ENCODE measurements around the gene GID4. TPM values are rescaled to one million over a fixed set of nuclear protein-coding genes. Genes with fewer than 3 reads are reported as not detected.

GID4 gene
- total and polyA plus RNA-seq, 2 of the 13 experiments (the other 11 are each of a cell fraction or from before 2014, with no cell fraction given) = 4.3 to 6.1 TPM

GRCh38 chr17:18031955-18032354, 7.3 kb upstream of the GID4 start:
- H3K9ac ChIP-seq (ENCODE audit: insufficient read depth, low read depth, low read length) = no peak overlapping the region
- H3K79me2 ChIP-seq (ENCODE audit: insufficient read depth, low read length) = peaks cover 4% of the 10 kb centered on the region
- H3K36me3 ChIP-seq (replicated peaks in 1 of 2; ENCODE audit: control insufficient read depth in 1 of 2, insufficient read depth in 2 of 2, low read length in 2 of 2) = peaks cover 4 to 11% of the 10 kb centered on the region in 2 experiments; a peak in 2 of 5 replicates
- no peak overlapping the region for H2AFZ ChIP-seq (ENCODE audit: low read length)
- no peak for TF ChIP-seq TP53 (CRISPR knock-in tag; conservative IDR thresholded peaks at IDR 0.05)
- TF ChIP-seq REPIN1 (CRISPR knock-in tag; IDR thresholded peaks at IDR 0.05; ENCODE audit: borderline replicate concordance, low read depth) = no peak
- TF ChIP-seq STAT6 (CRISPR knock-in tag; IDR thresholded peaks at IDR 0.05; ENCODE audit: borderline replicate concordance) = no peak
- TF ChIP-seq BRD4 (CRISPR knock-in tag; IDR thresholded peaks at IDR 0.05) = no peak
- TF ChIP-seq ZNF564 (CRISPR knock-in tag; IDR thresholded peaks at IDR 0.05) = no peak
- TF ChIP-seq EHMT2 (IDR thresholded peaks at IDR 0.05; ENCODE audit: borderline replicate concordance, low read depth, low read length) = no peak
- no peak for TF ChIP-seq ZNF281 (CRISPR knock-in tag; IDR thresholded peaks at IDR 0.05; ENCODE audit: borderline replicate concordance)
- no peak for TF ChIP-seq ZSCAN25 (CRISPR knock-in tag; IDR thresholded peaks at IDR 0.05)
- TF ChIP-seq ZNF343 (CRISPR knock-in tag; IDR thresholded peaks at IDR 0.05) = no peak
- TF ChIP-seq GPN1 (CRISPR knock-in tag; IDR thresholded peaks at IDR 0.05; ENCODE audit: borderline replicate concordance) = no peak
- no peak for TF ChIP-seq E2F1 (CRISPR knock-in tag; IDR thresholded peaks at IDR 0.05)
- no peaks in the 10 kb centered on the region for H3K27me3 ChIP-seq (ENCODE audit: control insufficient read depth in 1 of 2, insufficient read depth in 2 of 2, low read length in 2 of 2)
- H4K20me1 ChIP-seq (ENCODE audit: insufficient read depth, low read length) = no peaks in the 10 kb centered on the region; the same call in 1 of the 2 replicates
- DNase-seq (ENCODE audit: low spot score) (no peak), ATAC-seq (no peak), FAIRE-seq (no peak)
- no peak overlapping the region for H3K4me3 ChIP-seq (replicated peaks in 1 of 3; ENCODE audit: insufficient read depth in 1 of 3, low read depth in 2 of 3, low read length in 3 of 3)
- ChIA-PET POLR2A (no interaction called here), CTCF (ENCODE audit: low intra/inter-chr PET ratio, low total read pairs) (interaction anchor here (2.1 kb wide), 1 partner anchor 141 kb away, joined by 13 read pairs; no protein-coding TSS in a partner anchor)
- H3K4me1 ChIP-seq (ENCODE audit: insufficient read depth, low read length) = peaks cover 20% of the 10 kb centered on the region
- no peaks in the 10 kb centered on the region for H3K9me3 ChIP-seq (ENCODE audit: low read length)
- no peak overlapping the region for H3K4me2 ChIP-seq (ENCODE audit: low read depth, low read length)
- BruUV-seq (replicated peaks) = no TSS peak
- no peak overlapping the region for H3K27ac ChIP-seq (ENCODE audit: extremely low read length, insufficient read depth, low read length)
- in situ Hi-C loops (cut with HindIII; ENCODE audit: extremely low pct_ligation_motif_present, low pct_unique_long_range_greater_than_20kb) (loop anchor here (10.0 kb wide), 1 partner anchor 137 kb away; no protein-coding TSS in a partner anchor), intact Hi-C loops (cut with micrococcal nuclease; ENCODE audit: unreplicated experiment) (loop anchor here (2.0 to 5.0 kb wide), 2 partner anchors 111 to 140 kb away; no protein-coding TSS in a partner anchor)
- WGBS (ENCODE audit: low lambda C conversion rate) = 95% methylated on average over 2 of the region's 2 CpGs

Data from HepG2 (cell line).